ENCODE results near the gene ERVV-1.

DNA sequence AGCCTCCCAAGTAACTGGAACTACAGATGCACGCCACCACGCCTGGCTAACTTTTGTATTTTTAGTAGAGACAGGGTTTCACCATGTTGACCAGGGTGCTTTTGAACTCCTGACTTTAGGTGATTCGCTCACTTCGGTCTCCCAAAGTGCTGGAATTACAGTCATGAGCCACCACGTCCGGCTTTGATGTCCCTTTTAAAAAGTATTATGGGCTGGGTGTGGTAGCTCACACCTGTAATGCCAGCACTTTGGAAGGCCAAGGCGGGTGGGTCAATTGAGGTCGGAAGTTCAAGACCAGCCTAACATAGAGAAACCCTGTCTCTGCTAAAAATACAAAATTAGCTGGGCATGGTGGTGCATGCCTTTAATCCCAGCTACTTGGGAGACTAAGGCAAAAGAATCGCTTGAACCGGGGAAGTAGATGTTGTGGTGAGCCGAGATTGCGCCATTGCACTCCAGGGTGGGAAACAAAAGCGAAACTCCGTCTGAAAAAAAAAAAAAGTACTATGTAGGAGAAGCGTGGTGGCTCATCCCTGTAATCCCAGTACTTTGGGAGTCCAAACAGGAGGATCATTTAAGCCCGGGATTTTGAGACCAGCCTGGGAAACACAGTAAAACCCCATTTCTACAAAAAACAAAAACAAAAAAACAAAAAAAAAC is 22.8 kb upstream of the ERVV-1 start:
- TF ChIP-seq EZH2 (IDR thresholded peaks at IDR 0.05; ENCODE audit: borderline replicate concordance, low read depth, low read length, severe bottlenecking) = no peak
- TF ChIP-seq, protein P1, sequence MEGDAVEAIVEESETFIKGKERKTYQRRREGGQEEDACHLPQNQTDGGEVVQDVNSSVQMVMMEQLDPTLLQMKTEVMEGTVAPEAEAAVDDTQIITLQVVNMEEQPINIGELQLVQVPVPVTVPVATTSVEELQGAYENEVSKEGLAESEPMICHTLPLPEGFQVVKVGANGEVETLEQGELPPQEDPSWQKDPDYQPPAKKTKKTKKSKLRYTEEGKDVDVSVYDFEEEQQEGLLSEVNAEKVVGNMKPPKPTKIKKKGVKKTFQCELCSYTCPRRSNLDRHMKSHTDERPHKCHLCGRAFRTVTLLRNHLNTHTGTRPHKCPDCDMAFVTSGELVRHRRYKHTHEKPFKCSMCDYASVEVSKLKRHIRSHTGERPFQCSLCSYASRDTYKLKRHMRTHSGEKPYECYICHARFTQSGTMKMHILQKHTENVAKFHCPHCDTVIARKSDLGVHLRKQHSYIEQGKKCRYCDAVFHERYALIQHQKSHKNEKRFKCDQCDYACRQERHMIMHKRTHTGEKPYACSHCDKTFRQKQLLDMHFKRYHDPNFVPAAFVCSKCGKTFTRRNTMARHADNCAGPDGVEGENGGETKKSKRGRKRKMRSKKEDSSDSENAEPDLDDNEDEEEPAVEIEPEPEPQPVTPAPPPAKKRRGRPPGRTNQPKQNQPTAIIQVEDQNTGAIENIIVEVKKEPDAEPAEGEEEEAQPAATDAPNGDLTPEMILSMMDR (IDR thresholded peaks at IDR 0.05; ENCODE audit: borderline replicate concordance, extremely low read depth, low read length, poor library complexity, severe bottlenecking) = no peak

Data from DND-41 (cell line).